NCI-H748 treated with DMSO at 0.1 percent for 48 hours (cell line): ENCODE results near the gene GIPC2.
"Not testable (repeated sequence)": the region's sequence is repeated elsewhere in the genome, so short reads cannot be mapped to it uniquely, and the experiment has no call there.

Experiments used
- DNase-seq: peaks from one replicate; lab custom pipeline; 2025; lab: John Stamatoyannopoulos, UW

GIPC2 gene

GRCh38 chr1:78069784-78070183 is 24.0 kb downstream of the GIPC2 start:
- no peak for DNase-seq

GRCh38 chr1:78070210-78070609 is 24.4 kb downstream of the GIPC2 start:
- no peak for DNase-seq

DNA sequence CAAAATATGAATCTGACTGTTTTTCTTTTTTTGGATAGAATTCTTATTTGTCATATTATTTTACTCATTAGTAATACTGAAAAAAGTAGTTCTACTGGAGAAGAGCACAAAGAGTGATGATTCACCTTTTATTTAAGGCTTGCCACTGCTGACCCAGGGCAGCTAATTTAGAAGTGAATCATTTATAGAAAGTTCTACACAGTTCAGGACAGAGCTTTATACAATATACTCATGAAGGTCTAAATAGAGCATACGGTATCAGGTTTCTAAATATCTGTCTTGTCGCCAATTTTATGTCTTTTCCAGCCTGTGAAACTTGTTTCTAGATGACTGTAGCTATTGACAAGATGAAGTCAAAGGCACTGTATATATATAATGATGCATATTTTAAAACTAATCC is 25.0 kb downstream of the GIPC2 start:
- DNase-seq = no peak

GRCh38 chr1:78071696-78072095 is 25.9 kb downstream of the GIPC2 start:
- no peak for DNase-seq

DNA sequence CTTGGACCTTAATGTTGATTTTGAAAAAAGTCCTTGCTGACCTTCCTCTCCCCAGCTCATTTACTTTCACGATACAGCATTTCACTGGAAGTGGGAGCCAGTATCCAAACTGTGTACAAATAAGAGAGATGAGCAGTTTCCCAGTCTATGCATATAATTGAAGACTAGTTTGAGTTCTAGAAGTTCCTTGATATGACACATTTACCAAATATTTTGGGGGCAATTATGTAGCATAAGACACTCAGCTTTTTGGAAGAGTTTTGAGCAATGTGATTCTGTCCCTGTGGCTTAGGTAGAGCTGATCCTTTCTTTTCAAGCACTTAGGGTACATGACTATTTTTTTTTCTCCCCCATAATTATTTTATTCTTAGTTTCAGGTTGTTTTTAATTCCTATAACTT is 26.4 kb downstream of the GIPC2 start:
- DNase-seq = no peak

DNA sequence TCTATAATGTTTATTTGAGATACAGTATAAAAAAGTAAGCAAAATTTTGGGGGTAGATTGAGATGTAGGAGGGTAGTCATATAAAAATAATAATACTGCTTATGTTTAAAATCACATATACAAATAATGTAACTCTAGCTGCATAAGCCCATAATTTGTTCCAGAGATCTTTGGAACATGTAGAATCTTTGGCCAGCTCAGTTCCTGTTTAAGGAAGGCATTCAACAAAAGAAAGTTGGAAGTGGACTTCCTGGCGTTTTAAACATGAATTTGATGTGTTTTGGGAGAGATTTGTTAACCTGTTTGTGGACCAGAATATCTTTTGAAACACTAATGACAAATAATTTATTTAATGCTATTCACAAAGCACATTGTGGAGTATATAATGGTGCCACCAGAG is 27.7 kb downstream of the GIPC2 start:
- DNase-seq = no peak

DNA sequence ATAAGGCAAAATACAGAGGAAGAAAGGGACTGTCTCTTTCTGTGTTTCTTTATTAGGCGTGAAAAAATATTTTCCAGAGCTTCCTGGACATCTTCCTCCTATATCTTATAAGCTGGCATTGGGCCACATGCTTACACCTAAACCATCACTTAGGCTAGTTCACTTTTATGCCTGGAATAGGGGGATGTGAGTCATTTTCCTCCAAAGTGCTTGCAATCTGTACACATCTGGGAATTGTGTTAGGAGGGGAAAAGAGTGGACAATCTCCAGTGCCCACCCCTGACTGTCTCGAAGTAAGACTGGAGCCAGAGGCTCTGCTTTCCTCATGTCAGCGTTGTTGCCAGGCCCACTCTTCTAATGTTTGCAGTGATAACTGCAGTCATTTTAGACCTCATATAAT is 29.9 kb downstream of the GIPC2 start:
- DNase-seq = no peak

DNA sequence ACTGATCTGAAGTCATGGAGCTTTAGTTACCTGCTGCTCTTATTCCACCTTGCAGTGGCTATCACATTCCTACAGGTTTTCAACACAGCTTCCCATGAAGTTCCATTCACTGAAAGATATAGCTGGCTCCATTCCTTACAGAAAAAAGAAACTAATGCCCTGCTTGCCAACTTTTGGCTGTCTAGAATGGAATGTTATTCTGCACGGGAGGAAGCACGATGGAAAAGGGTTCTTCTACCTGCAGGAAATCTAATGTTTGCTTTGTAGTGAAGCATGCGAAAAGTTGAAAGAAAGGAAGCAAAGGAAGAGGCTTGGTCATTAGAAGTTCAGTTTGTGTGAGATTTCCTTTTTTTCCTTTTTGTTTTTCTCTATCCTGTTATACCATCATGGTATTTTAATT is 32.6 kb downstream of the GIPC2 start:
- no peak for DNase-seq

DNA sequence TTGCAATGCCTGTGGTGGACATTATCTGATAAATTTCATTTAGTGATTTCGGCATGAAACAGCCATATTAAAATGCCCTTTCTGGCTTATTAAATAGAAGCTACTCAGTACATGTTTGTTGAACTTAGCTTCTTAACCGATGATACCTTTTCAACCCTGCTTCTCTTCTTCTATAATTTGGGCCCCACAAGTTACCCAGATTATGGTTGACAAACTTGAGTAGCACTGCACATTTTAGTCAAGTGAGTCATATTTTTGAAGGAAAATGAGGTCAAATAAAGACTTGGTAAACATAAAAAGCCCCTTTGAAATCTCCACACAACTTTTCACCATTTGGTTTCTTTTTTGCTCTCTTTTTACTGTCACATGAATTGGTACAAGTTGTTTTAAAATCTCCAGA is 33.8 kb downstream of the GIPC2 start:
- DNase-seq = no peak

DNA sequence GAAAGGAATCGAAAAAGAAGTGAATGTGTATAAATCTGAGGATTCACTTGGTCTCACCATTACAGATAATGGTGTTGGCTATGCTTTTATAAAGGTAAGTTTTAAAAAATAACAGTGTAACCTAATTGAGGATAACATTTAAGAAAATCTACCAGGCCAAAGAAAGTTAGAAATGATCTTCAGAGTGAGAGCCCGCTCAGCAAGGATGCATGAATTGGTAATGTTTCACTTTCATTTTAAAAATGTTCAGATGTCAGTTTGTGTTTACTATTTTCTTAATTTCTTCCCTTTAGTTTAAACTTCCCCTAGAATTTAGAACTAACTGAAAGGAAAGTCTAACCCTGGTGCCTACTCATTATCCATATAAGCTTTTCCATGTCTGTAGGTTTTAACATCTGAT is 35.0 kb downstream of the GIPC2 start:
- no peak for DNase-seq

GRCh38 chr1:78081980-78082860 is 36.5 kb downstream of the GIPC2 start:
- no peak for DNase-seq

DNA sequence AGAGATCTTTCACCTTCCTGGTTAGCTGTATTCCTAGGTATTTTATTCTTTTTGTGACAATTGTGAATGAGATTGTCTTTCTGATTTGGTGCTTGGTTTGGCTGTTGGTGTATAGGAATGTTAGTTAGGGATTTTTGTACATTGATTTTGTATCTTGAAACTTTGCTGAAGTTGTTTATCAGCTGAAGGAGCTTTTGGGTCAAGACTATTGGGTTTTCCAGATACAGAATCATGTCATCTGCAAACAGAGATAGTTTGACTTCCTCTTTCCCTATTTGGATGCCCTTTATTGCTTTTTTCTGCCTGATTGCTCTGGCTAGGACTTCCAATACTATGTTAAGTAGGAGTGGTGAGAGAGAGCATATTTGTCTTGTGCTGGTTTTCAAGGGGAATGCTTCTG is 38.9 kb downstream of the GIPC2 start:
- not testable (repeated sequence) for DNase-seq

DNA sequence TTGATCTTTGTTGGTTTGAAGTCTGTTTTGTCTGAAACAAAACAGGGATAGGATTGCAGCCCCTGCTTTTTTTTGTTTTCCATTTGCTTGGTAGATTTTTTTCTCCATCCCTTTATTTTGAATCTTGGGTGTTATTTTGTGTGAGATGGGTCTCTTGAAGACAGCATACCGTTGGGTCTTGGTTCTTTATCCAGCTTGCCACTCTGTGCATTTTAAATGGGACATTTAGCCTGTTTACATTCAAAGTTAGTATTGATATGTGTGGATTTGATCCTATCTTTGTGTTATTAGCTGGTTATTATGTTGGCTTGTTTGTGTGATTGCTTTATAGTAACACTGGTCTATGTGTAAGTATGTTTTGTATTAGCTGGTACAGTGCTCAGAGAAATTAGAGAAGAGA is 40.9 kb downstream of the GIPC2 start:
- DNase-seq = no peak

GRCh38 chr1:78088015-78088414 is 42.2 kb downstream of the GIPC2 start:
- DNase-seq = no peak

GRCh38 chr1:78088486-78088885 is 42.7 kb downstream of the GIPC2 start:
- no peak for DNase-seq

DNA sequence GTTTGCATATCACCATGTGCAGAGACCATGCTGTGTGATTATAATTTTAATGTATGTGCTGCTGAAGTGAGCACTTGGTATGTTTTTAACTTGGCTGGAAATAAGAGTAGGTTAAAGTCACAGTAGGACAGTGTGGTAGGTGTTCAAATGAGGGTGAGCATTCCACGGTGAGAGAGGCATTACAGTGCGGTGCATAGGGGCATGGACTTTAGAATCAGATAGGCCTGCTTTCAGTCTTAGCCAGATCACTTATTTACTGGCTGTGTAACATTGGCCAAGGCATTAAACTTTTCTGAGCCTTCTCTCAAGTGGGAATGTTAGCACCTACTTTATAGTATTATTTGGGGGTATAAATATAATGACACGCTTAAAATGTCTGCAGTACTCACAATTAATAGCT is 43.2 kb downstream of the GIPC2 start:
- no peak for DNase-seq

GRCh38 chr1:78090472-78091133 is 44.8 kb downstream of the GIPC2 start:
- no peak for DNase-seq

DNA sequence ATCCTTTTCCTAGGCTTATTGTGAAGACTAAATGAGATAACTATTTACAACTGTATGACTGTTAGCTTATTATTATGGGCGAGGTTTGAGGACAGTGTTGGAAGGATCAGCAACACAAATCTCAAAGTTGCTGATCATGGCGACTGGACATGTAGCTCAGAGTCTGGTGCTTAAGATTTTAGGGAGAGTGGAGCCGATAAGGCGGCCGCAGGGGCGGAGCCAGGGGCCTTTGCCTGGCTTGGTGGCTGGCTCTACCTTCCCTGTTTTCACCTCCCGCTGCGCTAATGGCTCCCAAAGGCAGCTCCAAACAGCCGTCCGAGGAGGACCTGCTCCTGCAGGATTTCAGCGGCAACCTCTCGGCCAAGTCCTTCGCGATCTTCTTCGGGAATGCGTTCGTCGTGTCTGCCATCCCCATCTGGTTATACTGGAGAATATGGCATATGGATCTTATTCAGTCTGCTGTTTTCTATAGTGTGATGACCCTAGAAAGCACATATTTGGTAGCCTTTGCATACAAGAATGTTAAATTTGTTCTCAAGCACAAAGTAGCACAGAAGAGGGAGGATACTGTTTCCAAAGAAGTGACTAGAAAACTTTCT is 45.5 kb downstream of the GIPC2 start:
- DNase-seq = no peak

GRCh38 chr1:78091886-78092285 is 46.1 kb downstream of the GIPC2 start:
- DNase-seq = no peak

DNA sequence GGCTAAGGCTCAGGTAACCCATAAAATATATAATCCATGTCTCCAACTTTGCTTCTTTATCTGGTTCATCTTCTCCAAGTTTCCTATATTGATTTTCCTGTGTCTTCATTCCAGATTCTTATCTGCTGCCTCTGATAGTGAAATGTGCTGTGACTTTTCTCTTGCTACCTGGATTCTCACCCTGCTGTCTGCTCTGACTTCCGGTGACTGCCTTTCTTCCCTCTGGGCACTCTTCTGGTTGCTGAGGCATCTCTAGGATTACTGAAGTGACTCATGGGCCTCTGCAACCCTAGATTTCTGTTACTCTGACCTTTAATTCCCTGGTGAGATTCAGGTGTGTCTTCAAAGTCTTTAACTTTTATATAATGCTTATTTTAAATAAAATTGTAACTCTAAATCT is 46.9 kb downstream of the GIPC2 start:
- DNase-seq = no peak

- DNase-seq = no peak
Observed at GRCh38 chr1:78093560-78093959, 47.8 kb downstream of the GIPC2 start.

DNA sequence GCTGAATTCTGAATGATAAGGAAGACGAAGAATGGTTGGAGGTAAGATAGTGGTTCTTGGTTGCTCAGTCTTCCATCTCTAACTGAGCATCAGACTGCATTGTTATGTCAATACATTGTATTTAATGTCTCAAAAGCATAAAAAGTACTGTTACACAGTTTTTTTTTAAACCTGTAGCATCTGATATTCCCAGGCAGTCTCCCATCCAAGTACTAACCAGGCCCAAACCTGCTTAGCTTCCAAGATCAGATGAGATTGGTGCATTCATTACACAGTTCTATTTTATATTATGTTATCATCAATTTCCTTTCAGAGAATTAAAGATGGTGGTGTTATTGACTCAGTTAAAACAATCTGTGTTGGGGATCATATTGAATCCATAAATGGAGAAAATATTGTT is 48.9 kb downstream of the GIPC2 start:
- no peak for DNase-seq

DNA sequence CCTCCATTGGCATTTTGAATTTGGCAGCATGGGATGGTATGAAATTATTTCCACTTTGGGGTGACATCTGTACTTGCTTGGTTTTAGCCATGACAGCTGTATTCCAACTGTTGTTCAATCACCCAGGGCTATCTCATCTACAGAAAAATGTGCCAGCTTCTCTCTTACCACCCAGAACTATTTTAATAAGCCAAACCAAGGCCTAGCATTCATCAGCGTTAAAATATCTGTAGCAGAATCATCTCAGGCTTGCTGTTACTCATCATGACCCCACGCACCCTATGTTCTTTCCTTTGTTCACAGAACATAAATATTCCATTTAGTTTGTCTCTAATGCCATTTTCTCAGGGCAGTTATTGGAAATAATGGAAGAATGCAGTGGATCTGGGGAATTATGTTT is 49.8 kb downstream of the GIPC2 start:
- no peak for DNase-seq
